HG03025 (cell line): ENCODE results near the gene MCM9.
"Not testable (repeated sequence)": the region's sequence is repeated elsewhere in the genome, so short reads cannot be mapped to it uniquely, and the experiment has no call there.

Experiments
- ATAC-seq: cut with Tn5 transposase; IDR thresholded peaks from one replicate; pipeline ENCODE4 v1.9.1; 2021; ENCODE audit warnings: mild to moderate bottlenecking, moderate library complexity; ENCODE audit not compliant: unreplicated experiment, low FRiP score

MCM9 gene

DNA sequence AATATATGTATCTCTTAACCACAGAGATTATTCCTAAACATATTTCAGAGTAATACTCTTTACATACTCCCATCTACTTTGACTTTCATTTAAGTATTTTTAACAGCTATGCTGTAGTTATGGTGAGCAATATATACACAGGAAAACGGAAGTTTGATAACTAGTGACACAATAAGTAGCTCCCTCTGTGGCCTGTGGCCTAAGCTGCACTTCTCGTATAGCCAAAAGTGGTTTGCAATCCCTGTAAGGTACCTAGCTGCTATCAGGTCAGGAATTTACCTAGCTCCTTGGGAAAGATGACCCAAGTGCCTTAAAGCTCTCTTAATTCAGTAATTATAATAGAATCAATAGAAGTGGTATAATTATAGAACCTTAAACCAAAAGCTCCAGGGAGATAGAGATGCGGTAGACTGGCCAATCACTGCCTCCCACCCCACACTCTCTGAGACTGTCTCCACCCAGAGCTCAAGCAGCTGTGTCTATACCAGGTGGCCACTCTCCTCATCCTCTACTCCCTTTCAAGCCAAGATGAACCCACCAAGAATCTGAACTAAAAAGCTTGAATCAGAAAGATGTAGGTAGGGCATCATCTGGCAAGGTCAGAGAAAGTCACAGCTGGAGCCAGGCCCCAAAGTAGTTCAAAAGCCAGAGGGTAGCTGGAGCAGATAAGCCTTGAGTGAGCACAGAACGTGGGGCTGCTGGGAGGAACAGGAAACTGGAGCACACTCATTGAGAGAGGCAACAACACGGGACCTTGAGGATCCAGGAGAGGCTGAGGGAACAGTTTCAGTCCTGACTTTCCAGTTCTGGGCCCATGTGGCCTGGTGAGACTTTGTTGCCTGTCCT is 125.9 kb downstream of the MCM9 start:
- no peak for ATAC-seq

DNA sequence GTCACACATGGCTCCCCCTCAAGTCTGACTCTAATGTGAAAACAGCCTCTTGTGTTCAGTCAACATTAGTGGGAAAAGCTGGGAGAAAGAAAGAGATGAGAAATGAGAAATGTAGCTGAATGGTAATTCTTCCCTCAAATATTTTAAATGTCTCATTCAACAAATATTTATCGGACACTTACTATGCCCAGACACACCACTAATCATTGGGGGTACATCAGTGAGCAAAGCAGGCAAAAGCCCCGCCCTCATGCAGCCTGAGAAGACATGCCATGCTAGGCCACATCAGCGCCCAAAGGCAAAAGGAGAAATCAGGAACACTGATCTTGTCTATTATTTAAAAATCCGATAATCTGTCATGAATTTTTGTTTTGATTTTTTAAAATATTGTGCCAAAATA is 130.9 kb downstream of the MCM9 start:
- ATAC-seq, result no peak

- ATAC-seq, result no peak
These were observed 133.7 kb downstream of the MCM9 start for GRCh38 chr6:118801257-118801656.

- peak; percentile 98 for ATAC-seq
These were observed 134.4 kb downstream of the MCM9 start for GRCh38 chr6:118800394-118801071.

DNA sequence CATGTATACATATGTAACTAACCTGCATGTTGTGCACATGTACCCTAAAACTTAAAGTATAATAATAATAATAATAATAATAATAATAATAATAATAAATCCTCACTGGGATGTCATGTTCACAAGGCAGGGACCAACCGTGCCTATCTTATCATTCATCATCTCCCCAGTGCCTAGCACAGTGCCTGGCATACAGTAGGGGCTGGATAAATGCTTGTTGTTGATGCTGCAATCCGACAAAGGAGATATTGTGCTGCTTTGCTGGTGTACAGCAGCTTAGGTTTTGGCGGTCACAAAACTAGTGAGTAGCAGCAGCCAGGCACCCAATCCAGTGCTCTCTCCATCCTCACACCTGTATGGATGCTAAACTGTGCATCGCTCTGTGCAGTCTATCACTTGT is 135.1 kb downstream of the MCM9 start:
- no peak for ATAC-seq

DNA sequence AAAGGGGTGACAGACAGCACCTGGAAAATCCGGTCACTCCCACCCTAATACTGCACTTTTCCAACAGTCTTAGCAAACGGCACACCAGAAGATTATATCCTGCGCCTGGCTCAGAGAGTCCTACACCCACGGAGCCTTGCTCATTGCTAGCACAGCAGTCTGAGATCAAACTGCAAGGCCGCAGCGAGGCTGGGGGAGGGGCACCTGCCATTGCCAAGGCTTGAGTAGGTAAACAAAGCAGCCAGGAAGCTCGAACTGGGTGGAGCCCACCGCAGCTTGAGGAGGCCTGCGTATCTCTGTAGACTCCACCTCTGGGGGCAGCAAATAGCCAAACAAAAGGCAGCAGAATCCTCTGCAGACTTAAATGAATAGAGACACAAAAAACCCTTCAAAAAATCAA is 138.4 kb downstream of the MCM9 start:
- not testable (repeated sequence) for ATAC-seq

DNA sequence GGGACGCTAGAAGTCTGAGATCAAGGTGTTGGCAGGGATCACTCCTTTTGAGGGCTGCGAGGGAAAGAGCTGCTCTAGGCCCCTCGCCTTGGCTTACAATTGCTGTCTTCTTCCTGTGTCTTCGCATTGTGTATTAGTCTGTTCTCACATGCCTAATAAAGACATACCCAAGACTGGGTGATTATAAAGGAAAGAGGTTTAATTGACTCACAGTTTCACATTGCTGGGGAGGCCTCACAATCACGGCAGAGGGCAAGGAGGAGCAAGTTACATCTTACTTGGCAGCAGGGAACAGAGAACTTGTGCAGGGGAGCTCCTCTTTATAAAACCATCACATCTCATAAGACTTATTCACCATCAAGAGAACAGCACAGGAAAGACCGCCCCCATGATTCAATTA is 143.5 kb downstream of the MCM9 start:
- ATAC-seq, result no peak

DNA sequence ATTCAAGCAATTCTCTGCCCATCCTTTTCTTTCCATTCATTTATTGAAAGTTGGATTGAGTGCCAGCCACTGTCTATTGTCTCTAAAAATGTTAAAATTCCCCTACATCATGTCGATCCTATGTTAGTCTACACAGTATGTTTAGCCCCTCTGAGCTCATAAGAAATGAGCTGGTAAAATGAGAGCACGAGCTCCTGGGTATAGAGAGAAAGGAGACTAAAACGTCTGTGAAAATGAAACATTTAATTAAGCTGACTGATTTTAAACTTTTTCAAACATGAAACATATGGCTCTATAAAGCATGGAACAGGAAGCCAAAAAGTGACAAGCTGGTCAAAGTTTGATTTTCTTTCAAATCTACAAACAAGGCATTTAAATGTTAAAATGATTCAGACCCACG is 145.0 kb downstream of the MCM9 start:
- no peak for ATAC-seq

- no peak for ATAC-seq
These were observed 145.5 kb downstream of the MCM9 start for GRCh38 chr6:118789419-118789818.

DNA sequence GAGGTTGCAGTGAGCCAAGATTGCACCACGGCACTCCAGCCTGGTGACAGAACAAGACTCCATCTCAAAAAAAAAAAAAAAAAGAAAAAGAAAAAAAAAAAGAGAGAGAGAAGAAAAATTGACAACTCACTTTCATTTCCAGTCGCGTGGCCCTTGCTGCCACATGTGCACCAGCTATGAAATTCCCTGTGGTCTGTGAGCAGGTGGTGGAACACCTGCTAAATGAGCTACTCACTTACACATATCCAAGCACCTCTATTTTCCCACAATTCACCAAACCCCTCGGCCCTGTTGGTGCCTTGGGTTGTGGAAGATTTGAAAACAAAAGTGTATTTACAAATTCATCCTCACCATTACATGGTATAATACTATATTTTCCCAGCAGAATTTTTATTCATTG is 146.3 kb downstream of the MCM9 start:
- ATAC-seq, result no peak

GRCh38 chr6:118787724-118788423 is 147.1 kb downstream of the MCM9 start:
- ATAC-seq, result no peak

DNA sequence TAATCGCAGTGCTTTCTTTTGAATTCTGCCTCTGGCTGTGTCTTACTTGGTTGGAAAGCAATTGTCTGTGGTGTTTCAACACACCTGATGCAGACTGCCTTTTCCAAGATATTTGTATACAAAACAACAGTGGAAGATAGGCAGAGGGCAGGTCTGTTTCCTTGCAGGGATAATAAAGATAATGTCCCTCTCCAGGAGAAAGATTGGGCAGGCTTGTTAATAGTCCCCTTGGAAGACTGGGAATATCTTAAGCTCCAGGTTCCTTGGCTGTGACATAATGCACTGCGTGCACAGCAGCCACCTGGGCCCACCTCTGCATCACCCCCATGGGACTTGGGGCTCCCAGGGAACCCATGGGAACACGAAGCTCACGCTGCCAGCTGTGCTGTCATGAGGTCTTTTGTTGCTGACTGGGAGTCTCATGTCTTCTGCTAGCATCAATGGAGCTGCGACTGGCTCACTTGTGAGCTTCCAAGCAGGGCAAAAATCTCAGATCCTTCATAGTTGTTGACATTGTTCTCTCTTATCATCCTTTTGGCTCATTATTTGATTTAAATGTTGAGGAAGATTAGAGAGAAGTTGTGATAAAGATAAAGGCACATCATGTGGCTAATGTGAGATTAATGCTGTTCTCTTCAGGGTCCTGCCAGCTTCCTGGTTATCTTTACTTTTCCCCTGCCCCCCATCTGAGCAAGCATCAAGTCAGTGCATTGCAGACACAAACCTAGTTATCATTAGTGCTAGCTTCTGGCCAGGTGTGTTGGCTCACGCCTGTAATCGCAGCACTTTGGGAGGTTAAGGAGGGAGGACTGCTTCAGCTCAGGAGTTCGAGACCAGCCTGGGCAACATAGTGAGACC is 148.1 kb downstream of the MCM9 start:
- ATAC-seq, result no peak

DNA sequence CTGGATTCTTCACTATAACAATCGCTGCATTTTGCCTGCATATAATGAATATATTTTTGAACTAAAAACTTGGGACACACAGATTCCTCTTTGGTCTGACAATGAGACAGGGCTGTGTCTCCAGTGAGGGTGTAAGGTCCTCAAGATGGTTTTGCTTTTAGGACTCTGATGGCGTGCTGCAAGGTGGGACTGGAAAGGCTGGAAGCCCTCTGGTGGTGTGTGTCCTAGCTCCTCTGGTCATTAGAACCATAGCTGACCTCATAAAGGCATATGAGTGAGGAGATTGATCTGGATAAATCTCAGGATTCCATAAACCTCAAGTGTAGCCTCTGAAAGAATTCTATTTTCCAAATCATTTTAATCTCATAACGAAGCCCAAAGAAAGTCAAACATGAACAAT is 149.4 kb downstream of the MCM9 start:
- no peak for ATAC-seq

GRCh38 chr6:118784641-118785164 is 150.3 kb downstream of the MCM9 start:
- ATAC-seq, result no peak

DNA sequence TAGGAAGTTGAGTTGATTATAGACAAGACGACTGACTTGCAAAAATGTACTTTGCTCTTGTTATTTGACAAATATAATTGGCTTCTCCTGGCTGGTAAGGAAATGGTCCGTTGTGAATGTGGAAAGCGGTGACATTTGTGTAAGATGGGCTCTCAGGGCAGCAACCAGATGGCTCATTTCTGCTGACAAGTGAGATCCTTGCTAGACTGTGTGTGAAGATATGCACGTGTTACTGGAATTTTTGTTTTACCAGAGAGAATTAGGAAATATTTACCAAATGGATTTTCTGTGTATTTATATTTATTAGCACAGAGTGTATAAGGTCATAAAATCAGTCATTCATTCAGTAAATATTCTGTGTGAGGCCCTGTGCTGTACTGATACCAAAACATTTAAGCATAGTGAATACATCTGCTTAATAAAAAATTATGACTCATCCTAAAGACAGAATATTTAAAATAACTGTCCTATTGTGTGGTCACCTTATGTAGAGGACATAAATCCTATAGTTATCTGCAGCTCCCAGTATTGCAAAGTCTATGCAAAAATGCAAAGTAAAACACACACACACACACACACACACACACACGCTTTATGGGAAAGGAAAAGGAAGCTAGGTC is 150.9 kb downstream of the MCM9 start:
- no peak for ATAC-seq

- ATAC-seq, result no peak
These were observed 152.3 kb downstream of the MCM9 start for GRCh38 chr6:118782651-118783050.

DNA sequence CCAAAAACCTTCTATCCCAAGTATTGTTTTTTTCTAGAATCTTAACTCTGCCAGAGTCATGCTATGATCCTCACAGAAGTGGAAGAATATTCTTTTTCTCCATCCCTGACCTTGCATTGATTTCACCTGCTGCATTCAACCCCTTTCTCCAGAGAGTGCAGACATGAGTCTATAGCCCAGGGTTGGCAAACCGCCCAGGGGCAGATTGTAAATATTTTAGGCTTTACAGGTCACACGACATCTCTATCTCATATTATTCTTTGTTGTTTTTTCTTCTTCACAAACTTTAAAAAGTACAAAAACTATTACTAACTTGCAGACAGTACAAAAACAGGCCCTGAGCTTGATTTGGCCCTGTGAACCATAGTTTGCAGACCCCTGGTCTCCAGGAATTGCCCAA is 153.1 kb downstream of the MCM9 start:
- no peak for ATAC-seq

- no peak for ATAC-seq
These were observed 154.3 kb downstream of the MCM9 start for GRCh38 chr6:118780668-118781067.

GRCh38 chr6:118776607-118777549 is 158.1 kb downstream of the MCM9 start:
- no peak for ATAC-seq
